Fibroblast of upper back skin (primary cell): ENCODE data around the gene DNHD1.
"Not testable (repeated sequence)": the region's sequence is repeated elsewhere in the genome, so short reads cannot be mapped to it uniquely, and the experiment has no call there.

ENCODE experiments used
- DNase-seq: peaks from one replicate; pipeline ENCODE4 v3.0.0-alpha.2; 2013

DNHD1 gene

GRCh38 chr11:6480299-6480914 lies 16.7 kb upstream of the DNHD1 start:
- peak; percentile 14 for DNase-seq

GRCh38 chr11:6481012-6481923 lies 15.8 kb upstream of the DNHD1 start, which contains the start of the genes ARFIP2 and TIMM10B:
Gene ARFIP2 (minus strand): TSS chr11:6481331. CDS start chr11:6480421, 910 bp downstream.
Gene TIMM10B (plus strand): TSS chr11:6481501. CDS start chr11:6481517, 16 bp downstream.
- peak; percentile 98 for DNase-seq

- DNase-seq, result no peak
These were observed 15.2 kb upstream of the DNHD1 start for GRCh38 chr11:6481924-6482275.

- no peak for DNase-seq
These were observed 14.6 kb upstream of the DNHD1 start for GRCh38 chr11:6482441-6482840.

GRCh38 chr11:6483015-6483414 lies 14.1 kb upstream of the DNHD1 start:
- no peak for DNase-seq

- no peak for DNase-seq
These were observed 11.4 kb upstream of the DNHD1 start for GRCh38 chr11:6485661-6486060.

GRCh38 chr11:6486256-6486655 lies 10.8 kb upstream of the DNHD1 start:
- DNase-seq, result no peak

- no peak for DNase-seq
These were observed 10.1 kb upstream of the DNHD1 start for GRCh38 chr11:6486938-6487337.

- no peak for DNase-seq
These were observed 8.7 kb upstream of the DNHD1 start for GRCh38 chr11:6488342-6488741.

GRCh38 chr11:6488821-6489220 lies 8.3 kb upstream of the DNHD1 start:
- DNase-seq, result no peak

- DNase-seq, result no peak
These were observed 7.8 kb upstream of the DNHD1 start for GRCh38 chr11:6489306-6489705.

- no peak for DNase-seq
These were observed 1.0 kb downstream of the DNHD1 start for GRCh38 chr11:6498121-6498520.

- DNase-seq, result no peak
These were observed 1.5 kb downstream of the DNHD1 start for GRCh38 chr11:6498544-6498943.

GRCh38 chr11:6502382-6502781 lies 5.3 kb downstream of the DNHD1 start:
- no peak for DNase-seq

- no peak for DNase-seq
These were observed 7.1 kb downstream of the DNHD1 start for GRCh38 chr11:6504166-6504565.

- peak; percentile 63 for DNase-seq
These were observed 8.6 kb downstream of the DNHD1 start for GRCh38 chr11:6505577-6506240.

GRCh38 chr11:6516865-6517264 lies 19.8 kb downstream of the DNHD1 start:
- DNase-seq, result no peak

GRCh38 chr11:6520265-6520664 lies 23.2 kb downstream of the DNHD1 start:
- no peak for DNase-seq

- DNase-seq, result not testable (repeated sequence)
These were observed 24.9 kb downstream of the DNHD1 start for GRCh38 chr11:6521946-6522345.

- peak; percentile 81 for DNase-seq
These were observed 26.2 kb downstream of the DNHD1 start for GRCh38 chr11:6523253-6523652.

- DNase-seq, result no peak
These were observed 29.5 kb downstream of the DNHD1 start for GRCh38 chr11:6526411-6527135.

GRCh38 chr11:6529266-6529665 lies 32.2 kb downstream of the DNHD1 start:
- no peak for DNase-seq

- DNase-seq, result no peak
These were observed 33.8 kb downstream of the DNHD1 start for GRCh38 chr11:6530848-6531247.
